Uterus (tissue), 2 donors: ENCODE results near the gene PRDM15.

Source experiments
- POLR2A ChIP-seq, 2 donors: fragments of 450-650 bp; IDR thresholded peaks; one replicate each; pipeline ENCODE4 v1.6.1; 2016; ENCODE audit warnings: antibody characterized with exemption in 2 of 2, mild to moderate bottlenecking in 1 of 2, moderate library complexity in 1 of 2
- TF ChIP-seq, protein P1 (sequence below), 4 experiments: fragments of 200-600 bp in 2 of 4; fragments of 450-650 bp in 2 of 4; sonication (generic) in 2 of 4; IDR thresholded peaks; one replicate each; pipeline ENCODE4 v1.5.1; 2016 to 2019; ENCODE audit warnings: antibody characterized with exemption in 4 of 4, mild to moderate bottlenecking in 2 of 4, moderate library complexity in 1 of 4

DNA sequence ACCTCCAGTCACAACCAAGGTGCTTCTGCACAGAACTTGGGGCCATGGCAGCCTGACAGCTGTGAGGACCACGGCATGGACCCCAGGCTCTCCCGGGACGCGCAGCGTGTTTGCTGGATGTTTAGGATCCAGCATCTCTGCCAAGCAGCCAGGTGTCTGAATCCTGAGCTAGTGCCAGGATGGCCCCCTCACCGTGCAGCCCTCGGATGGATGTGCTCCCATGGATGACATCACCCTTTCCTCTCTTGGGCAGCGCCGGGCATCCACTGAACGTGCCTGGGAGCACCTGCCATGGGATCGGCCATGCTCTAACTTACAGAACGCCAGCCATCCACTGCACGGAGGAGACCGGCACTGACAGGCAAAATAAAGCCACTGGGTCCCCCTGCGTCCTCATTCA, 53.9 kb downstream of the PRDM15 start:
- TF ChIP-seq, protein P1, sequence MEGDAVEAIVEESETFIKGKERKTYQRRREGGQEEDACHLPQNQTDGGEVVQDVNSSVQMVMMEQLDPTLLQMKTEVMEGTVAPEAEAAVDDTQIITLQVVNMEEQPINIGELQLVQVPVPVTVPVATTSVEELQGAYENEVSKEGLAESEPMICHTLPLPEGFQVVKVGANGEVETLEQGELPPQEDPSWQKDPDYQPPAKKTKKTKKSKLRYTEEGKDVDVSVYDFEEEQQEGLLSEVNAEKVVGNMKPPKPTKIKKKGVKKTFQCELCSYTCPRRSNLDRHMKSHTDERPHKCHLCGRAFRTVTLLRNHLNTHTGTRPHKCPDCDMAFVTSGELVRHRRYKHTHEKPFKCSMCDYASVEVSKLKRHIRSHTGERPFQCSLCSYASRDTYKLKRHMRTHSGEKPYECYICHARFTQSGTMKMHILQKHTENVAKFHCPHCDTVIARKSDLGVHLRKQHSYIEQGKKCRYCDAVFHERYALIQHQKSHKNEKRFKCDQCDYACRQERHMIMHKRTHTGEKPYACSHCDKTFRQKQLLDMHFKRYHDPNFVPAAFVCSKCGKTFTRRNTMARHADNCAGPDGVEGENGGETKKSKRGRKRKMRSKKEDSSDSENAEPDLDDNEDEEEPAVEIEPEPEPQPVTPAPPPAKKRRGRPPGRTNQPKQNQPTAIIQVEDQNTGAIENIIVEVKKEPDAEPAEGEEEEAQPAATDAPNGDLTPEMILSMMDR (IDR thresholded peaks at IDR 0.05): no peak
- no peak for TF ChIP-seq POLR2A (IDR thresholded peaks at IDR 0.05)
